H1 (cell line): ENCODE results near the gene TEKT4. TPM values are rescaled to one million over a fixed set of nuclear protein-coding genes. Genes with fewer than 3 reads are reported as not detected.

Experiments used
- CTCF ChIA-PET: fragments of 300-600 bp; sonication (Branson Sonifier 250); formaldehyde crosslinking; loops from one replicate; lab custom pipeline; 2021; ENCODE audit not compliant: partially characterized antibody; lab: Charles Lee
- POLR2A ChIA-PET: fragments of 300-600 bp; sonication (Branson Sonifier 250); formaldehyde crosslinking; loops from one replicate; lab custom pipeline; 2021; ENCODE audit warnings: inconsistent platforms; ENCODE audit not compliant: partially characterized antibody; lab: Charles Lee
- DNase-seq, 2 experiments: peaks; one replicate each; pipeline versions ENCODE4 v3.0.0 to v3.0.0-alpha.2; 2010 to 2022; ENCODE audit warnings: low spot score in 2 of 2, low read depth in 1 of 2, mixed read lengths in 1 of 2
- FAIRE-seq: peaks from 2 replicates; lab custom pipeline; 2011; peaks lifted over from hg19 to GRCh38; lab: Jason Lieb, UNC
- H2AFZ ChIP-seq: 2 replicates; pipeline ENCODE4 v1.8.1; 2012; ENCODE audit warnings: low read length, inconsistent platforms
- H2AK5ac ChIP-seq: 2 replicates; pipeline ENCODE4 v1.6.1; 2013; ENCODE audit warnings: low read depth, low read length
- H2BK120ac ChIP-seq: replicated peaks from 2 replicates; pipeline ENCODE3; 2013; ENCODE audit warnings: low read depth, low read length, inconsistent platforms
- H2BK12ac ChIP-seq: 2 replicates; pipeline ENCODE4 v1.6.1; 2013; ENCODE audit warnings: low read depth, low read length
- H2BK15ac ChIP-seq: 2 replicates; pipeline ENCODE4 v1.6.1; 2013; ENCODE audit warnings: low read length
- H2BK20ac ChIP-seq: 2 replicates; pipeline ENCODE4 v1.6.1; 2013; ENCODE audit warnings: low read length
- H2BK5ac ChIP-seq: 2 replicates; pipeline ENCODE4 v1.6.1; 2013; ENCODE audit warnings: low read depth, low read length
- H3K14ac ChIP-seq: 2 replicates; pipeline ENCODE4 v1.6.1; 2013; ENCODE audit warnings: inconsistent platforms; ENCODE audit not compliant: insufficient read length
- H3K18ac ChIP-seq: 2 replicates; pipeline ENCODE4 v1.6.1; 2013; ENCODE audit warnings: low read length; ENCODE audit errors: extremely low read depth
- H3K23ac ChIP-seq: 2 replicates; pipeline ENCODE4 v1.6.1; 2013; ENCODE audit warnings: inconsistent platforms; ENCODE audit not compliant: insufficient read length
- H3K23me2 ChIP-seq: 2 replicates; pipeline ENCODE4 v1.6.1; 2013; ENCODE audit warnings: low read depth, low read length
- H3K27ac ChIP-seq: 2 replicates; pipeline ENCODE4 v1.6.1; 2011; ENCODE audit warnings: low read depth, low read length, inconsistent platforms
- H3K27me3 ChIP-seq, 4 experiments: replicated peaks in 1 of 4; 1 replicate in 1 of 4; 2 replicates in 3 of 4; pipeline versions ENCODE4 v1.6.1 to v1.8.1; 2011 to 2013; ENCODE audit warnings: low read length in 3 of 4, mild to moderate bottlenecking in 3 of 4, inconsistent platforms in 2 of 4, mixed read lengths in 2 of 4, moderate library complexity in 1 of 4; ENCODE audit not compliant: control insufficient read depth in 3 of 4, insufficient read depth in 3 of 4; ENCODE audit errors: extremely low read depth in 1 of 4
- H3K36me3 ChIP-seq, 4 experiments: 2 replicates each; pipeline versions ENCODE4 v1.6.1 to v1.8.1; 2011 to 2013; ENCODE audit warnings: mild to moderate bottlenecking in 4 of 4, low read length in 3 of 4, moderate library complexity in 2 of 4, control low read depth in 1 of 4, inconsistent platforms in 1 of 4; ENCODE audit not compliant: insufficient read depth in 4 of 4, control insufficient read depth in 2 of 4
- H3K4ac ChIP-seq: replicated peaks from 2 replicates; pipeline ENCODE3; 2013; ENCODE audit warnings: low read length, low read depth, mixed read lengths, inconsistent platforms; ENCODE audit not compliant: insufficient read length
- H3K4me1 ChIP-seq, 4 experiments: replicated peaks in 1 of 4; 1 replicate in 1 of 4; 2 replicates in 3 of 4; pipeline versions ENCODE4 v1.6.1 to v1.8.1; 2011 to 2013; ENCODE audit warnings: low read length in 3 of 4, inconsistent platforms in 2 of 4, mixed read lengths in 1 of 4; ENCODE audit not compliant: insufficient read depth in 4 of 4, control insufficient read depth in 3 of 4
- H3K4me2 ChIP-seq, 2 experiments: 2 replicates each; pipeline versions ENCODE4 v1.6.1 to v1.8.1; 2011 to 2013; ENCODE audit warnings: low read depth in 2 of 2, low read length in 2 of 2, control low read depth in 1 of 2, inconsistent platforms in 1 of 2, mild to moderate bottlenecking in 1 of 2; ENCODE audit not compliant: insufficient read depth in 1 of 2
- H3K4me3 ChIP-seq, 4 experiments: fragments of 200-600, 300-600 bp in 1 of 4; sonication (generic), shearing (Covaris generic), sonication (Bioruptor Twin) in 1 of 4; 2 replicates each; pipeline versions ENCODE4 v1.5.1 to v1.8.1; 2011 to 2016; ENCODE audit warnings: low read length in 4 of 4, low read depth in 3 of 4, control low read depth in 2 of 4, inconsistent platforms in 2 of 4, mild to moderate bottlenecking in 2 of 4, mixed read lengths in 1 of 4, moderate library complexity in 1 of 4; ENCODE audit not compliant: insufficient read depth in 2 of 4; ENCODE audit errors: extremely low read depth in 1 of 4
- H3K56ac ChIP-seq: replicated peaks from 2 replicates; pipeline ENCODE3; 2013; ENCODE audit warnings: low read depth, mild to moderate bottlenecking, mixed read lengths, low read length, inconsistent platforms; ENCODE audit not compliant: insufficient read length
- H3K79me1 ChIP-seq: 2 replicates; pipeline ENCODE4 v1.6.1; 2013; ENCODE audit warnings: low read depth, low read length, control low read depth
- H3K79me2 ChIP-seq, 2 experiments: 2 replicates each; pipeline versions ENCODE4 v1.6.1 to v1.8.1; 2012 to 2013; ENCODE audit warnings: low read length in 2 of 2, mild to moderate bottlenecking in 2 of 2, inconsistent platforms in 1 of 2; ENCODE audit not compliant: insufficient read depth in 2 of 2, control insufficient read depth in 1 of 2
- H3K9ac ChIP-seq, 4 experiments: replicated peaks in 1 of 4; 1 replicate in 1 of 4; 2 replicates in 3 of 4; pipeline versions ENCODE4 v1.6.1 to v1.8.1; 2011 to 2013; ENCODE audit warnings: low read depth in 3 of 4, low read length in 3 of 4, control low read depth in 2 of 4, mild to moderate bottlenecking in 2 of 4, moderate library complexity in 2 of 4, inconsistent platforms in 1 of 4; ENCODE audit errors: extremely low read depth in 1 of 4
- H3K9me3 ChIP-seq, 2 experiments: 2 replicates each; pipeline versions ENCODE4 v1.6.1 to v1.8.1; 2012 to 2013; ENCODE audit warnings: mild to moderate bottlenecking in 2 of 2, moderate library complexity in 2 of 2, control low read depth in 1 of 2, inconsistent platforms in 1 of 2, low read depth in 1 of 2, low read length in 1 of 2, mixed read lengths in 1 of 2; ENCODE audit not compliant: insufficient read depth in 2 of 2
- H4K20me1 ChIP-seq, 2 experiments: replicated peaks in 1 of 2; 2 replicates each; pipeline versions ENCODE3 to v1.8.1; 2011 to 2013; ENCODE audit warnings: inconsistent platforms in 2 of 2, low read length in 2 of 2, mild to moderate bottlenecking in 1 of 2; ENCODE audit not compliant: insufficient read depth in 2 of 2, control insufficient read depth in 1 of 2
- H4K5ac ChIP-seq: 2 replicates; pipeline ENCODE4 v1.6.1; 2013; ENCODE audit warnings: low read length, low read depth, mixed read lengths, inconsistent platforms; ENCODE audit not compliant: insufficient read length
- H4K8ac ChIP-seq: 2 replicates; pipeline ENCODE4 v1.8.0; 2013; ENCODE audit warnings: mild to moderate bottlenecking, moderate library complexity, low read length, inconsistent platforms; ENCODE audit not compliant: insufficient read depth; ENCODE audit errors: extremely low read depth
- H4K91ac ChIP-seq: replicated peaks from 2 replicates; pipeline ENCODE3; 2013; ENCODE audit warnings: low read length, mixed read lengths, inconsistent platforms; ENCODE audit not compliant: insufficient read length
- KDM4A ChIP-seq: IDR thresholded peaks from one replicate; pipeline ENCODE4 v1.7.1; 2012; ENCODE audit warnings: low read depth, mild to moderate bottlenecking, moderate library complexity, low read length, inconsistent platforms; ENCODE audit not compliant: severe bottlenecking
- SP1 ChIP-seq: IDR thresholded peaks from 2 replicates; pipeline ENCODE4 v1.6.1; 2011; ENCODE audit warnings: low read depth, low read length
- USF2 ChIP-seq: IDR thresholded peaks from 2 replicates; pipeline ENCODE4 v1.6.1; 2011; ENCODE audit warnings: low read length, improper control_type of control experiment
- WGBS, 2 experiments: shearing (Covaris generic) in 1 of 2; methylation state at CpG; one replicate each; pipeline versions ENCODE4 v1.1.6 to v1.1.7; 2013 to 2015; ENCODE audit warnings: low lambda C conversion rate in 2 of 2, mixed read lengths in 2 of 2, inconsistent platforms in 1 of 2, low coverage in 1 of 2, missing lambda C conversion rate in 1 of 2; ENCODE audit not compliant: insufficient replicate concordance in 2 of 2, insufficient coverage in 1 of 2, insufficient read length in 1 of 2; ENCODE audit errors: extremely low coverage in 1 of 2, missing lambda C conversion rate in 1 of 2; 5-methylcytosine and 5-hydroxymethylcytosine counted together
- polyA plus RNA-seq, 7 experiments: library from polyadenylated mRNA; depleted of rRNA in 3 of 7; stranded (reverse) in 5 of 7; unstranded in 2 of 7; fragments of >200 nt in 5 of 7; fragments of 200-250 nt in 2 of 7; gene quantifications; 1 replicate in 5 of 7; 2 replicates in 1 of 7; 4 replicates in 1 of 7; pipeline versions ENCODE4 v1.2.1 to v1.2.3, GENCODE V29; 2011 to 2013; ENCODE audit warnings: missing spikeins in 2 of 7, mixed read lengths in 2 of 7
- total RNA-seq: library from RNA; stranded (reverse); fragmentation: NEBNext Ultra II Directional; extraction: Animal tissue kit (Norgen Biotek cat#: 25700); gene quantifications from 2 replicates; pipeline ENCODE4 v1.2.1, GENCODE V29; 2021

TEKT4 gene
- total and polyA plus RNA-seq, 2 of the 8 experiments (the other 6 are each of a cell fraction or from before 2014, with no cell fraction given), result not detected

- Histone ChIP-seq H4K20me1 (no peaks in the 10 kb centered on the region), H3K14ac (no peak overlapping the region), H3K18ac (no peak overlapping the region), H3K27ac (no peak overlapping the region), H2AK5ac (no peak overlapping the region), H3K23ac (no peak overlapping the region), H3K36me3 (no peaks in the 10 kb centered on the region), H3K4me3 (no peak overlapping the region), H2AFZ (no peak overlapping the region), H4K91ac (no peak overlapping the region), H3K9me3 (peaks cover 46 to 81% of the 10 kb centered on the region in 2 experiments; a peak in 3 of 4 replicates), H2BK5ac (no peak overlapping the region), H3K4ac (no peak overlapping the region), H2BK12ac (no peak overlapping the region), H3K56ac (no peak overlapping the region), H3K79me2 (no peaks in the 10 kb centered on the region), H2BK120ac (no peak overlapping the region), H3K23me2 (no peaks in the 10 kb centered on the region), H4K8ac (no peak overlapping the region), H3K27me3 (no peaks in the 10 kb centered on the region), H2BK20ac (no peak overlapping the region), H4K5ac (no peak overlapping the region), H3K79me1 (no peaks in the 10 kb centered on the region), H3K4me2 (no peak overlapping the region), H3K4me1 (no peaks in the 10 kb centered on the region), H2BK15ac (no peak overlapping the region), H3K9ac (no peak overlapping the region)
- DNase-seq (no peak), FAIRE-seq (no peak)
- POLR2A ChIA-PET, result no interaction called here
- TF ChIP-seq USF2 (no peak), KDM4A (no peak), SP1 (no peak)
- CTCF ChIA-PET, result no interaction called here
- WGBS, 2 experiments, result 79% methylated on average over 8 of the region's 8 CpGs; no CpG with 5 or more reads in 1 of the 2 experiments
Measured at GRCh38 chr2:94880507-94880906, 9.3 kb downstream of the TEKT4 start.
